ENCODE data around the gene ZNF527. TPM values are rescaled to one million over a fixed set of nuclear protein-coding genes. Genes with fewer than 3 reads are reported as not detected.

Gene ZNF527
- total and polyA plus RNA-seq, 9 of the 15 experiments (the other 6 are each of a cell fraction or from before 2014, with no cell fraction given): 0.18 to 1.4 (median 0.86) TPM

GRCh38 chr19:37412700-37413099, 41.8 kb downstream of the ZNF527 start:
- no TSS peak for BruUV-seq (replicated peaks)
- Histone ChIP-seq H2AFZ (ENCODE audit: low read depth, low read length) (no peak overlapping the region), H3K36me3 (ENCODE audit: control insufficient read depth, insufficient read depth, low read length) (no peaks in the 10 kb centered on the region), H3K9me3 (replicated peaks; ENCODE audit: control insufficient read depth, insufficient read depth, low read depth, low read length) (peaks cover 7% of the 10 kb centered on the region), H3K27me3 (ENCODE audit: control insufficient read depth in 2 of 2, insufficient read depth in 2 of 2, low read length in 2 of 2) (no peaks in the 10 kb centered on the region), H4K20me1 (replicated peaks; ENCODE audit: control insufficient read depth, insufficient read depth, low read length) (no peaks in the 10 kb centered on the region), H3K27ac (ENCODE audit: extremely low read depth, low read depth, low read length) (no peak overlapping the region), H3K9ac (ENCODE audit: insufficient read depth in 1 of 2, low read depth in 2 of 2, low read length in 2 of 2) (no peak overlapping the region), H3K4me2 (ENCODE audit: insufficient read depth, low read length) (no peak overlapping the region), H3K79me2 (ENCODE audit: control insufficient read depth, insufficient read depth, low read length) (no peaks in the 10 kb centered on the region), H3K4me1 (replicated peaks in 1 of 2; ENCODE audit: control insufficient read depth in 2 of 2, insufficient read depth in 2 of 2, low read length in 2 of 2) (no peaks in the 10 kb centered on the region), H3K4me3 (no peak overlapping the region), H3K9me1 (ENCODE audit: control insufficient read depth, insufficient read depth, low read length) (no peaks in the 10 kb centered on the region)
- intact Hi-C loops (cut with micrococcal nuclease) (no loop called here), in situ Hi-C loops (cut with MboI) (no loop called here)
- ChIA-PET CTCF (ENCODE audit: low intra/inter-chr PET ratio) (no interaction called here), POLR2A (no interaction called here)
- no peak for FAIRE-seq
- DNase-seq (ENCODE audit: extremely low read depth in 1 of 4, low spot score in 3 of 4): no peak
- TF ChIP-seq RBM22 (IDR thresholded peaks at IDR 0.05; ENCODE audit: low read depth, low read length, poor library complexity, severe bottlenecking) (no peak), STAG1 (CRISPR knock-in tag; IDR thresholded peaks at IDR 0.05; ENCODE audit: borderline replicate concordance) (no peak), HEY1 (CRISPR knock-in tag; IDR thresholded peaks at IDR 0.05; ENCODE audit: borderline replicate concordance) (no peak), CBX1 (IDR thresholded peaks at IDR 0.05; ENCODE audit: low read depth) (no peak), LARP7 (IDR thresholded peaks at IDR 0.05) (no peak), ZNF592 (IDR thresholded peaks at IDR 0.05) (no peak), ATF3 (IDR thresholded peaks at IDR 0.05) (no peak), ATF3 (CRISPR knock-in tag; conservative IDR thresholded peaks at IDR 0.05) (no peak), MTA2 (IDR thresholded peaks at IDR 0.05; ENCODE audit: low read depth) (no peak), MYC (IDR thresholded peaks at IDR 0.05; ENCODE audit: low read depth, low read length) (no peak), MYC (CRISPR knock-in tag; IDR thresholded peaks at IDR 0.05; ENCODE audit: borderline replicate concordance, low read depth) (no peak)
- TF ChIP-seq, protein P1, sequence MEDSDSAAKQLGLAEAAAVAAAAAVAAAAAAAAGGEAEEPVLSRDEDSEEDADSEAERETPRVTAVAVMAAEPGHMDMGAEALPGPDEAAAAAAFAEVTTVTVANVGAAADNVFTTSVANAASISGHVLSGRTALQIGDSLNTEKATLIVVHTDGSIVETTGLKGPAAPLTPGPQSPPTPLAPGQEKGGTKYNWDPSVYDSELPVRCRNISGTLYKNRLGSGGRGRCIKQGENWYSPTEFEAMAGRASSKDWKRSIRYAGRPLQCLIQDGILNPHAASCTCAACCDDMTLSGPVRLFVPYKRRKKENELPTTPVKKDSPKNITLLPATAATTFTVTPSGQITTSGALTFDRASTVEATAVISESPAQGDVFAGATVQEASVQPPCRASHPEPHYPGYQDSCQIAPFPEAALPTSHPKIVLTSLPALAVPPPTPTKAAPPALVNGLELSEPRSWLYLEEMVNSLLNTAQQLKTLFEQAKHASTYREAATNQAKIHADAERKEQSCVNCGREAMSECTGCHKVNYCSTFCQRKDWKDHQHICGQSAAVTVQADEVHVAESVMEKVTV (CRISPR knock-in tag; IDR thresholded peaks at IDR 0.05): no peak
- WGBS (ENCODE audit: insufficient coverage, low coverage, missing lambda C conversion rate): 0% methylated on average over 2 of the region's 2 CpGs
- ATAC-seq: no peak

Measured in K562 (cell line).